GM12891 (cell line): ENCODE data around the gene MT1X.

Experiments
- PAX5 ChIP-seq: IDR thresholded peaks from 2 replicates; pipeline ENCODE4 v1.6.1; 2011; ENCODE audit warnings: low read length, moderate library complexity, mild to moderate bottlenecking; ENCODE audit not compliant: insufficient read depth, severe bottlenecking
- POLR2A ChIP-seq: IDR thresholded peaks from 2 replicates; pipeline ENCODE4 v1.6.1; 2011; ENCODE audit warnings: low read depth, low read length, control low read depth
- POLR2AphosphoS5 ChIP-seq: IDR thresholded peaks from 2 replicates; pipeline ENCODE4 v1.6.1; 2011; ENCODE audit warnings: low read depth, low read length, control low read depth
- POU2F2 ChIP-seq: IDR thresholded peaks from 2 replicates; pipeline ENCODE4 v1.6.1; 2011; ENCODE audit warnings: low read depth, mild to moderate bottlenecking, control low read depth, low read length, moderate library complexity
- SPI1 ChIP-seq: IDR thresholded peaks from 2 replicates; pipeline ENCODE4 v1.6.1; 2011; ENCODE audit warnings: low read depth, low read length, control low read depth
- TAF1 ChIP-seq: IDR thresholded peaks from 2 replicates; pipeline ENCODE4 v1.6.1; 2011; ENCODE audit warnings: low read depth, low read length, control low read depth

- TF ChIP-seq POLR2A (no peak), POLR2AphosphoS5 (no peak), TAF1 (no peak), SPI1 (no peak), PAX5 (no peak), POU2F2 (no peak)
Measured at GRCh38 chr16:56657555-56658326, 24.5 kb upstream of the MT1X start, which contains the start of gene MT1F.
